Peyer's patch (tissue), 4 donors: Measurements from ENCODE around the gene HOXD9. TPM values are rescaled to one million over a fixed set of nuclear protein-coding genes. Genes with fewer than 3 reads are reported as not detected.

Experiments
- DNase-seq, 3 donors: peaks; one replicate each; pipeline ENCODE4 v3.0.0-alpha.2; 2017 to 2019
- H3K27ac ChIP-seq, 4 donors: fragments of 200-600 bp; sonication (generic); one replicate each; pipeline ENCODE4 v1.5.1; 2016 to 2019
- H3K27me3 ChIP-seq, 2 donors: fragments of 200-600 bp; sonication (generic); one replicate each; pipeline ENCODE4 v1.5.1; 2019
- H3K36me3 ChIP-seq, 3 donors: fragments of 200-600 bp; sonication (generic); one replicate each; pipeline ENCODE4 v1.5.1; 2016 to 2019
- H3K4me1 ChIP-seq, 4 donors: fragments of 200-600 bp; sonication (generic); one replicate each; pipeline ENCODE4 v1.5.1; 2016 to 2019
- H3K4me3 ChIP-seq, 4 donors: fragments of 200-600 bp; sonication (generic); 1 replicate in 3 of 4; 2 replicates in 1 of 4; pipeline ENCODE4 v1.5.1; 2016 to 2019; ENCODE audit warnings: mild to moderate bottlenecking in 1 of 4
- H3K9me3 ChIP-seq, 4 donors: fragments of 200-600 bp; sonication (generic); one replicate each; pipeline ENCODE4 v1.5.1; 2016 to 2019; ENCODE audit warnings: mild to moderate bottlenecking in 1 of 4
- POLR2A ChIP-seq, 2 donors: fragments of 450-650 bp; IDR thresholded peaks; one replicate each; pipeline ENCODE4 v1.5.1; 2017; ENCODE audit warnings: antibody characterized with exemption in 2 of 2, mild to moderate bottlenecking in 2 of 2, moderate library complexity in 2 of 2
- total RNA-seq, 4 donors: library from RNA; depleted of rRNA; stranded (reverse); fragments of >200 nt; gene quantifications; one replicate each; pipeline ENCODE4 v1.1.0, GENCODE V29; 2016
- TF ChIP-seq, protein P1 (sequence below), 6 experiments: fragments of 450-650 bp in 4 of 6; fragments of 200-600 bp in 2 of 6; sonication (generic) in 1 of 6; IDR thresholded peaks; one replicate each; pipeline ENCODE4 v1.5.1; 2017 to 2019; ENCODE audit warnings: antibody characterized with exemption in 6 of 6, mild to moderate bottlenecking in 3 of 6, moderate library complexity in 1 of 6

Gene HOXD9
- total RNA-seq, 4 donors from 2014 or later, result 0.70 TPM; not detected in 3

DNA sequence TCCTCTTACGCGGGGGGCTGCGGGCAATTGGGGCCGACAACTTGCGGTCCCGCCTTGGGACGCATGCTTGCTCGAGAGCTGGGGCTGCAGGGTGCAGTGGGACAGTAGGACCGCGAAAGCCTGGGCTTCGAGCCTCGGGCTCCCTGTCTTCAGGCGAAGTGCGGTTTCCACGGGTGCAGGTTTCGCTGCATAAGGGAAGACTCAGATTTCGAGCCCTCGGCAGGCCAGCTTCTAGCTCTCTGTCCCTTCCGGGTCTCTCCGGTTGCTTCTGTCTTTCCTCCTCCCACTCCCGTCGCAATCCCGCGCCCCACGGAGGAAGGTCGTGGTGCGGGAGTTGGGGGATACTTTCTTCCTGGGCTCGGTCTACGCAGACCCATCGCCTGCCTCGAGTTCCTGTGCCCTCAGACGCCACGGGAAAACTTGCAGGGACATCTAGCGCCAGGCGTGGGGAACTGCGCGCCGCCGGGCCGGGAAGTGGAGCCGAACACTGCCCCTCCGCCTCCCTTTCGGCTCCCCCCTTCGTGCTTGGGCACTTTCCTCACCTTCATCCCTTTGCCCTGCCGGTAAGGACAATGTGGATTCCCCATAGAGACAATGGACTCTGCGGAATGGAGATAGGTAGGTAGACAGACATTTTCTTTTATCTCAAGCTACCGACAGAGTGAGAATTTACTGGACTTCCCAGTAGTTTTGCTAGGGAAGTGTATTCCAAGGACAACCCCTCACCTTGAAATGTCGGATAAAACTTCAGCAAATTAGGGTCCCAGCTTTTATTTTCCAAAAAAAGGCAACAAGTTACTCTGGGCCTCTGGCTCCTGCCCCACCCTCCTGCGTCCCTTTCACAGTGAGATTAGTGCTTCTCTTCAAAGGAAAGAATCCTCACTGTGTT, 34.2 kb upstream of the HOXD9 start:
- Histone ChIP-seq H3K4me1 (peaks cover 0 to 19% (median 6%) of the 10 kb centered on the region in 4 donors), H3K36me3 (no peaks in the 10 kb centered on the region), H3K27me3 (peaks cover 0 to 81% of the 10 kb centered on the region in 2 donors), H3K9me3 (peaks cover 0 to 2% (median 0%) of the 10 kb centered on the region in 4 donors), H3K4me3 (peak overlapping the region in 3 of 4 donors; percentile 12 to 44 (median 38)), H3K27ac (no peak overlapping the region)
- peak in 2 of 3 donors; percentile 68 to 77 for DNase-seq
- no peak for TF ChIP-seq POLR2A (IDR thresholded peaks at IDR 0.05)
- TF ChIP-seq, protein P1, sequence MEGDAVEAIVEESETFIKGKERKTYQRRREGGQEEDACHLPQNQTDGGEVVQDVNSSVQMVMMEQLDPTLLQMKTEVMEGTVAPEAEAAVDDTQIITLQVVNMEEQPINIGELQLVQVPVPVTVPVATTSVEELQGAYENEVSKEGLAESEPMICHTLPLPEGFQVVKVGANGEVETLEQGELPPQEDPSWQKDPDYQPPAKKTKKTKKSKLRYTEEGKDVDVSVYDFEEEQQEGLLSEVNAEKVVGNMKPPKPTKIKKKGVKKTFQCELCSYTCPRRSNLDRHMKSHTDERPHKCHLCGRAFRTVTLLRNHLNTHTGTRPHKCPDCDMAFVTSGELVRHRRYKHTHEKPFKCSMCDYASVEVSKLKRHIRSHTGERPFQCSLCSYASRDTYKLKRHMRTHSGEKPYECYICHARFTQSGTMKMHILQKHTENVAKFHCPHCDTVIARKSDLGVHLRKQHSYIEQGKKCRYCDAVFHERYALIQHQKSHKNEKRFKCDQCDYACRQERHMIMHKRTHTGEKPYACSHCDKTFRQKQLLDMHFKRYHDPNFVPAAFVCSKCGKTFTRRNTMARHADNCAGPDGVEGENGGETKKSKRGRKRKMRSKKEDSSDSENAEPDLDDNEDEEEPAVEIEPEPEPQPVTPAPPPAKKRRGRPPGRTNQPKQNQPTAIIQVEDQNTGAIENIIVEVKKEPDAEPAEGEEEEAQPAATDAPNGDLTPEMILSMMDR (IDR thresholded peaks at IDR 0.05), result peak in 4 of 6 experiments; percentile 51 to 64 (median 64)

DNA sequence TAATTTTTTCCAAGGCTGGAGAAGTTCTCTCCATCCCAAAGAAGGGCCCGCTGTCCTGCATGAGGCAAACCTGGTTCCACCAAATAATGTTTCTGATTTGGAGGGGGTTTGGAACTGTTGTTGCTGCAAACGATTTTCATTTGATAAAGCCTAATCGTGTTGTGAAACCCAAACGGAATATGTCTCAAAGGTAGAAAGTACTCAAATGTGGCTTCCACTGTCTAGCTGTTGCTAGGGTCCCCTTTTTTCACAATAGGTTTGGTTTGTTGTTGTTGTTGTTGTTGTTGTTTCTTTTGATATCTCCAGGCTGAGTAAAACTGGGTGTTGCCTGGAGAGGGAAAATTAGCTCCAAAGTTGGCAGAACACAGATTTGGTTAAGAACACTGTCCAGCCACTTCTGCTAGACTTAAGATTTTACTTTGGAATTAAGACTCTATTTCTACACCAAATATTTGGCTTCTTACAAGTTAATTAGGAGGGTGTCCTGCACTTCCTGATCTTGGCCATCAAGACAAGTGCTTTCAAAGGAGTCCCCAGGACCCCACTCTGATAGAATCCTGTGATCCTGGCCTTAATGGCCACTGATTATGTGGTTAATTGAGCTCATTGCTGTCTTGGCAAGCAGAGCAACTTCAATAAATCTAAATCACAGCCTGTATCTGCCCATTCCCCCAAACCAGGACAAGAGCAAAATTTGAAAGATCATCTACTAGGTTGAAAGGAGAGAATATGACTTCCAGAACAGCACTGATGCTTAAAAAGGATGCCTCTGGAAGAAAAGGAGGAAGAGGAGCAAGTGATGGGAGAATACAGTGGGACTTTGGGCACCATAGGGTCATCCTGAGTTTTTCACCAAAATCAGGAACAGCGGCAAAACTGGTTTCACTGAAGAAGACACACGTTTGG, 33.3 kb upstream of the HOXD9 start:
- Histone ChIP-seq H3K27me3 (peaks cover 0 to 81% of the 10 kb centered on the region in 2 donors), H3K9me3 (no peaks in the 10 kb centered on the region), H3K4me3 (no peak overlapping the region), H3K36me3 (no peaks in the 10 kb centered on the region), H3K27ac (no peak overlapping the region), H3K4me1 (peaks cover 0 to 22% (median 6%) of the 10 kb centered on the region in 4 donors)
- DNase-seq, result no peak
- TF ChIP-seq, protein P1 (IDR thresholded peaks at IDR 0.05), result no peak
- TF ChIP-seq POLR2A (IDR thresholded peaks at IDR 0.05), result no peak

DNA sequence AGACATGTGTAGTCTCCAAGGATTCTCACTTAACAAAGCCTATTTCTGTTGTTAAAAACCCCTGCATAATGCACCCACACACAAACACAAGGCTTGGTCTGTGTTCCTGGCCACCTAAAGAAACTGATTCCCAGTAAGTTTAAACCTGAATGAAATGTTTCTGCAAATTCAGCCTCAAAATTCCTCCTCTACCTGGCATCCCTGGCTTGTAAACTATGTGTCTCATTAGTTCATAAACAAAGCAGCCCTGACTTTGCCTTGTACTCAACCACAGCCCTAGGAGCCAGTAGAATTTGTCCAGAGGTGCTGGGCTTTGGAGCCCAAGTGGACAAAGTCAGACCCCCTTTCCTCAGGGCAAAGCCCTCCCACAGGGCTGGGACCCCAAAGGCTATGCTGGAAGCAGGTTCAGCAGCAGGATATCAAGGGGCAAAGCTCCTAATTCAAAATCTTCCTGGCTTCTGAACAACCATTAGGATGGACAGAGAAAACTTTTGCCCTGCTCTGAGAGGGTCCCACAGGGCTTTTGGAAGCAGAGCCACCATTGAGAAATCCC, 32.6 kb upstream of the HOXD9 start:
- no peak for DNase-seq

DNA sequence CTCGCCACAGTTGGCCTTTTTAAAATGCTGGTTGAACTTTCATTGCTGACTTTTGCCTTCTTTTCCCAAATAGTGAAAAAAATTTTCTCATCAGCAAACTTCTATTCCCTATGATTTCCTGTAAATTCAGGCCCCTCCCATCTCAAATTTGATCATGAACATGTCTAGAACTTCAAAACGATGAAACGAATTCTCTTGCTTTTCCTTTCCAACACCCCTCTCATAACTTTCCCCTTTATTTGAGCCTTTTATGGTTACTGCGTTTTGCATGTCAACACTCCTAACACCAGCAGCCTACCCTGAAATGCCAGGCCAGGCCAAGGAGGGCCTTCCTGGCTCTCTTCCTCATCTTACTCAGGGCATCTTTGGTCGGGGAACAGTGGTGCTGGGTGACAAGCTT, 31.7 kb upstream of the HOXD9 start:
- no peak for DNase-seq
- Histone ChIP-seq H3K27me3 (peaks cover 0 to 83% of the 10 kb centered on the region in 2 donors), H3K4me1 (peaks cover 0 to 22% (median 6%) of the 10 kb centered on the region in 4 donors), H3K36me3 (no peaks in the 10 kb centered on the region), H3K27ac (no peak overlapping the region), H3K4me3 (no peak overlapping the region), H3K9me3 (no peaks in the 10 kb centered on the region)
- no peak for TF ChIP-seq POLR2A (IDR thresholded peaks at IDR 0.05)
- TF ChIP-seq, protein P1 (IDR thresholded peaks at IDR 0.05), result no peak

More for the DNA sequence above, 32.6 kb upstream of the HOXD9 start:
- H3K4me1 ChIP-seq, result peaks cover 0 to 22% (median 6%) of the 10 kb centered on the region in 4 donors
- TF ChIP-seq POLR2A (IDR thresholded peaks at IDR 0.05), result no peak
- TF ChIP-seq, protein P1 (IDR thresholded peaks at IDR 0.05), result no peak
- H3K27ac ChIP-seq, result no peak overlapping the region
- H3K36me3 ChIP-seq, result no peaks in the 10 kb centered on the region
- H3K27me3 ChIP-seq, result peaks cover 0 to 83% of the 10 kb centered on the region in 2 donors
- H3K4me3 ChIP-seq, result no peak overlapping the region
- no peaks in the 10 kb centered on the region for H3K9me3 ChIP-seq
